Inferior parietal cortex (tissue), 1 donor: ENCODE data around the gene JAKMIP1.

Source experiments
- DNase-seq: peaks from one replicate; pipeline ENCODE4 v3.0.0-alpha.2; 2016; ENCODE audit errors: extremely low spot score

Gene JAKMIP1

GRCh38 chr4:6042293-6043063 lies 157.9 kb downstream of the JAKMIP1 start:
- no peak for DNase-seq

GRCh38 chr4:6041800-6042199 lies 158.5 kb downstream of the JAKMIP1 start:
- no peak for DNase-seq

DNA sequence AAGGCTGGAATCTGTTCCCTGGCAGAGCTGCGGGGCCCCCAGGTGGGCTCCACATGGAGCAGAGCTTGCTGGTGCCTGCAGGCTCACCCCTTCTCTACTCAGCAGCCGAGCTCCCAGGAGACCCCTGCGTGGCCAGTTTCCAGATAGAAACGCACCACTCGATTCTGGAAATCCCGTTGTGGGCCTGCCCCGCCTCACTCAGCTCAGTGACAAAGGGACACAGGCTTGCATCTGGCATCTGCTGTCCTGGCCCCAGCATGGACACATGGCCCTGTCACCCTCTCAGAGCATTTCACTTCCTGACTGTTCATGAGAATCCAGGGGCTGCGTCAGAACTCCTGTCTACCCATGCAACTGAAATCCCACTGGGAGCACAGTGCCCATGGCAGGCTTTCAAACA lies 161.6 kb downstream of the JAKMIP1 start:
- DNase-seq: no peak

- DNase-seq: no peak
Observed at GRCh38 chr4:6035786-6036185, 164.6 kb downstream of the JAKMIP1 start.

GRCh38 chr4:6033381-6033780 lies 167.0 kb downstream of the JAKMIP1 start:
- DNase-seq: no peak

GRCh38 chr4:6032249-6033244 lies 167.8 kb downstream of the JAKMIP1 start:
- peak; percentile 60 for DNase-seq

GRCh38 chr4:6031846-6032245 lies 168.5 kb downstream of the JAKMIP1 start:
- no peak for DNase-seq

GRCh38 chr4:6030679-6031078 lies 169.7 kb downstream of the JAKMIP1 start:
- no peak for DNase-seq

DNA sequence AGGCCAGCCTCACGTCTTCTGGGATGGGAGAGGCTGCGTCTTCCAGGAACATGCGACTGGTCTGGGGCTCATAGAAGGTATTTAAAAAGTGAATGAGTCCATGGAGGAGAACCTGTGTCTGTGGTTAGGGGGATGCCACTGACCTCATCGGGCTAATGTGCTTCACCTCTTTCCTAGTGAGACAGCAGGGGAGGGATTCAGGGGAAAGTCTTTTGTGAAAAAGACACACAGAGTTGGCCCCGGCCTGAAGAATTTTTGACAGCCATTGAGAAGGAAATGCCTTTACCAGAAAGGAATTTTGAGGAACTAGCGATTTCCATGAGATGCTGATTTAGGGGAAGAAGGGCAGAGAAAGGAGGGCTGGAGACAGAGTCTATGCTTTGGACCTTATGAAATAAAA lies 171.1 kb downstream of the JAKMIP1 start:
- no peak for DNase-seq

GRCh38 chr4:6028168-6028567 lies 172.2 kb downstream of the JAKMIP1 start:
- no peak for DNase-seq

GRCh38 chr4:6027392-6027791 lies 173.0 kb downstream of the JAKMIP1 start:
- DNase-seq: no peak

- no peak for DNase-seq
Observed at GRCh38 chr4:6024313-6024960, 175.9 kb downstream of the JAKMIP1 start.

- DNase-seq: no peak
Observed at GRCh38 chr4:6023731-6024130, 176.6 kb downstream of the JAKMIP1 start.

DNA sequence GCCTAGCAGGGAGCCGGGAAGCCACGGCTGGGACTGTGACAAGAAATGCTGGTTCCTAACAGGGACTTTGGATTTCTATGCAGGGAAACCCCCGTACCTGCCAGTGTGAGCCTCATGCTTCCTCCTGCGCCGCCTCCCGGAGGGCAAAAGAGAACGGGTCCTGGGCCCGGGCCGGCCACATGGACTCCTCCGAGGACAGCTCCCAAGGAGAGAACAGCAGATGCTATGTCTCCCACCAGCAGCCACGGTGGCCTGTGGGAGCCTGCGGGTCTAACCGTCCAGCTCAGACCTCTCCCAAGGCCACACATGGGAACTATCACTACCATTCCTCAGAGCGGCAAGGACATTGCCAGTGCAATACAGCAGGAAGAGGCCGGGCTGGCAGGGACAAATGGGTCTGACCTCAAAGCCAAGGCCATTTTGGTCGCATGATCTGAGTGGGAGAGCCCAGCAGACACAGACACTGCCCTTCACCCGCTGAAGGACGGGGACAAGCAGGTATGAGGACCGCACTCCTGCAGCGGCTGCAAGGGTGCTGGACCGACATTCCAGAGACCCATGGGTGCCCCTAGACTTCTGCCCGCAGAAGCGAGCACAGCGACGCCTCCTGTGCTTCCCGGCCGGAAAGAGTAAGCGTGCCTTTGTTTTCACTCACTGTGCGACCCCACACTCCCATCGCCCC lies 177.6 kb downstream of the JAKMIP1 start:
- no peak for DNase-seq

GRCh38 chr4:6021831-6022606 lies 178.3 kb downstream of the JAKMIP1 start:
- DNase-seq: no peak

GRCh38 chr4:6020613-6021012 lies 179.7 kb downstream of the JAKMIP1 start:
- DNase-seq: no peak

DNA sequence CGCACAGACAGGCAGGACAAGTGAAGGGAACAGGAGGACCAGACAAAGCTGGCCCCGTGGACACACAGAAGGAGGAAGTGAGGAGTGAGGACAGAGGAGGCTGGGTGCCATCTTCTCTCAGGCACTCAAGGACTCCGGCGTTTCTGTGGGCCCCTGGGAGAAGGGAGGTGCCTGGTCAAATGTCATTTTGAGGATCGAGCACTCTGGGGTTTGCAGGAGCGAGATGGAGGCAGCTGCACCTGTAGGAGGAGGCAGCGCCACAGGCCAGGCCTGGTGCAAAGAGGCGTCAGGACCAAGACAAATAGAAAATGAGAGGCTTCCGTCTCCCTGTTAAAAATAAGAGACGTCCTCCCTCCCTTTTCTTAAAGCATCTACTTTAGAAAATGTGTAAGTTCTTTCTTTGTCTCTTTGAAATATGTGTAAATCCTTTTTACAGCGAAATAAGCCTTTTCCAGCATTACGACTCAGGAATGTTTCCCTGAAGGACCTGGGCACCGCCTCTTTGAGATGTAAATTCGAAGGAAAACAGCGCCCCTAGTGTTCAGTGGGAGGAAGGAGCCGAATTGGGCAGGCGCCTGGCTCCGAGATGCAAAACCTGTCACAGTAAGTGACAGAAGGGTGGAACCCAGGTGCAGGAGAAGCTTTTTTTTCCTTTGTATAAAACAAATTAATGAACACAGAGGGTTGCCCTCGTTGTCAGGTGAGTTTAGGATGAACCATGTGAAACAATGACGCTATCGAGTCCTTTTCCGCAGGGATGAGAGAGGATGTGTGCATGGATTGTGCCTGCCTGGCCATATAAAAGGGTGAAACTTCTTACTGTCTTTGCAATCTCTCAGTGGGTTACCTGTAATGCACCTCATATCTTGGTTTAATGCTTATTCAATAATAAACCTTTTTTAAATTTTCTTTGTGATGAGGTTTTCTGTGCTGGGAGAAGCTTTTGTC lies 180.8 kb downstream of the JAKMIP1 start:
- DNase-seq: peak; percentile 82

DNA sequence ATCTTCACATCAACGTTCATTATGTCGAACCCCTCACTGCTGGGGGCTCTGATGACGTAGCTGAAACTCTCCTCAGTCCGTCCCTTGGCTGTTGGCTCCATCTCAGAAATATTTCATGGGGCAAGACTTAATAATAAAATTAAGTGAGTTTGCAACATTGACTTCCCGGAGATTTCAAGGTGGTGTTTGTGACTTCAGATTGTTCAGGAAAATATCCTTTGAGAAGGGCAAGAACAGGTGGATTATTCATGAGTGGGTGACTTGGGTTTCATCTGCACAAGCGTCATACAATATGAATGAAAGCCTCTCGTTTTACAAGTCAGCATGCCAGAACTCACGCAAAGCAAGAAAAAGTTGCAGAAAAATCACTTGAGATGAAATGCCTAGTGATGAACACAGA lies 182.0 kb downstream of the JAKMIP1 start, which contains the start of gene C4orf50:
C4orf50 (minus strand) TSS at position 101 of the 400 bp plus-strand sequence.
- no peak for DNase-seq

DNA sequence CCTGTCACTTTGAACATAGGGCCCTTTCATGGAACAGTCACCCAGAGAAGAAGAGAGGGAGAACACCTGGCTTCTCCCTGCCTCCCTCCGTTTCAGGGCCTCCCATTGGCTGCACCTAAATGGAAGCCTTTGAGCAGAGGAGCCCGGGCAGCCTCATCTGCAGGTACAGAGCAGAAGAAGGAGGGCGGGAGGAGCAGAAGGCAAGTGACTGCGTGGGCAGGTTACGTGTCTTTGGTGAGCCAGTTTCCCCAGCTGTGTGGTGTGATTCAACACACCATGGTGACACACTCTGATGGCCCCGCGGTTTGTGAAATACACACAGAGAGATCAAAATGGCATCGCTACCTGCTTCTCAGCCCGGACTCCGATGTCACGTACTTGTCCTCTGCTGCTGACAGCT lies 182.5 kb downstream of the JAKMIP1 start:
- DNase-seq: no peak

DNA sequence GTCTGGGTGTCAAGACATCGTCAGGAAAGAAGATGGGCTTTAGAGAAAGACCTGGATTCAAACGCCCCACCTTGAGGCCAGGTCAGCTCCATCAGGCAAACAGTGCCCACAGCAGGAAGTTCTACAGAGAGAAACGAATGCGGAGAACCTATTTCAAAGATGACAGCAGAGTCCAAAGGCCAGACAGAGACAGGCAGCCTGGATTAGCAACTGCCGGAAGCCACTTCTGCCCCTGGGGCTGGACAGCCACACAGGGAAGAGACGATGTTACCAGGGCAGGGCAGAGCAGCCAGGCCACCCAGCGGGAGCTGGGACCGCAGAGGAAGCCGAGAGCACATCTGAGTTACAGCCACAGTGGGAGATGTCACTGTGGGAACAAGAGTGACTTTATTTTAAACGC lies 183.3 kb downstream of the JAKMIP1 start:
- DNase-seq: no peak
